H1 (cell line): Measurements from ENCODE around the gene HECTD4. TPM values are rescaled to one million over a fixed set of nuclear protein-coding genes. Genes with fewer than 3 reads are reported as not detected.

Experiments
- CTCF ChIA-PET: fragments of 300-600 bp; sonication (Branson Sonifier 250); formaldehyde crosslinking; loops from one replicate; lab custom pipeline; 2021; ENCODE audit not compliant: partially characterized antibody; lab: Charles Lee
- POLR2A ChIA-PET: fragments of 300-600 bp; sonication (Branson Sonifier 250); formaldehyde crosslinking; loops from one replicate; lab custom pipeline; 2021; ENCODE audit warnings: inconsistent platforms; ENCODE audit not compliant: partially characterized antibody; lab: Charles Lee
- DNase-seq, 2 experiments: peaks; one replicate each; pipeline versions ENCODE4 v3.0.0 to v3.0.0-alpha.2; 2010 to 2022; ENCODE audit warnings: low spot score in 2 of 2, low read depth in 1 of 2, mixed read lengths in 1 of 2
- FAIRE-seq: peaks from 2 replicates; lab custom pipeline; 2011; peaks lifted over from hg19 to GRCh38; lab: Jason Lieb, UNC
- H2AFZ ChIP-seq: 2 replicates; pipeline ENCODE4 v1.8.1; 2012; ENCODE audit warnings: low read length, inconsistent platforms
- H2AK5ac ChIP-seq: 2 replicates; pipeline ENCODE4 v1.6.1; 2013; ENCODE audit warnings: low read depth, low read length
- H2BK120ac ChIP-seq: replicated peaks from 2 replicates; pipeline ENCODE3; 2013; ENCODE audit warnings: low read depth, low read length, inconsistent platforms
- H2BK12ac ChIP-seq: 2 replicates; pipeline ENCODE4 v1.6.1; 2013; ENCODE audit warnings: low read depth, low read length
- H2BK15ac ChIP-seq: 2 replicates; pipeline ENCODE4 v1.6.1; 2013; ENCODE audit warnings: low read length
- H2BK20ac ChIP-seq: 2 replicates; pipeline ENCODE4 v1.6.1; 2013; ENCODE audit warnings: low read length
- H2BK5ac ChIP-seq: 2 replicates; pipeline ENCODE4 v1.6.1; 2013; ENCODE audit warnings: low read depth, low read length
- H3K14ac ChIP-seq: 2 replicates; pipeline ENCODE4 v1.6.1; 2013; ENCODE audit warnings: inconsistent platforms; ENCODE audit not compliant: insufficient read length
- H3K18ac ChIP-seq: 2 replicates; pipeline ENCODE4 v1.6.1; 2013; ENCODE audit warnings: low read length; ENCODE audit errors: extremely low read depth
- H3K23ac ChIP-seq: 2 replicates; pipeline ENCODE4 v1.6.1; 2013; ENCODE audit warnings: inconsistent platforms; ENCODE audit not compliant: insufficient read length
- H3K23me2 ChIP-seq: 2 replicates; pipeline ENCODE4 v1.6.1; 2013; ENCODE audit warnings: low read depth, low read length
- H3K27ac ChIP-seq: 2 replicates; pipeline ENCODE4 v1.6.1; 2011; ENCODE audit warnings: low read depth, low read length, inconsistent platforms
- H3K27me3 ChIP-seq, 4 experiments: replicated peaks in 1 of 4; 1 replicate in 1 of 4; 2 replicates in 3 of 4; pipeline versions ENCODE4 v1.6.1 to v1.8.1; 2011 to 2013; ENCODE audit warnings: low read length in 3 of 4, mild to moderate bottlenecking in 3 of 4, inconsistent platforms in 2 of 4, mixed read lengths in 2 of 4, moderate library complexity in 1 of 4; ENCODE audit not compliant: control insufficient read depth in 3 of 4, insufficient read depth in 3 of 4; ENCODE audit errors: extremely low read depth in 1 of 4
- H3K36me3 ChIP-seq, 4 experiments: 2 replicates each; pipeline versions ENCODE4 v1.6.1 to v1.8.1; 2011 to 2013; ENCODE audit warnings: mild to moderate bottlenecking in 4 of 4, low read length in 3 of 4, moderate library complexity in 2 of 4, control low read depth in 1 of 4, inconsistent platforms in 1 of 4; ENCODE audit not compliant: insufficient read depth in 4 of 4, control insufficient read depth in 2 of 4
- H3K4ac ChIP-seq: replicated peaks from 2 replicates; pipeline ENCODE3; 2013; ENCODE audit warnings: low read length, low read depth, mixed read lengths, inconsistent platforms; ENCODE audit not compliant: insufficient read length
- H3K4me1 ChIP-seq, 4 experiments: replicated peaks in 1 of 4; 1 replicate in 1 of 4; 2 replicates in 3 of 4; pipeline versions ENCODE4 v1.6.1 to v1.8.1; 2011 to 2013; ENCODE audit warnings: low read length in 3 of 4, inconsistent platforms in 2 of 4, mixed read lengths in 1 of 4; ENCODE audit not compliant: insufficient read depth in 4 of 4, control insufficient read depth in 3 of 4
- H3K4me2 ChIP-seq, 2 experiments: 2 replicates each; pipeline versions ENCODE4 v1.6.1 to v1.8.1; 2011 to 2013; ENCODE audit warnings: low read depth in 2 of 2, low read length in 2 of 2, control low read depth in 1 of 2, inconsistent platforms in 1 of 2, mild to moderate bottlenecking in 1 of 2; ENCODE audit not compliant: insufficient read depth in 1 of 2
- H3K4me3 ChIP-seq, 4 experiments: fragments of 200-600, 300-600 bp in 1 of 4; sonication (generic), shearing (Covaris generic), sonication (Bioruptor Twin) in 1 of 4; 2 replicates each; pipeline versions ENCODE4 v1.5.1 to v1.8.1; 2011 to 2016; ENCODE audit warnings: low read length in 4 of 4, low read depth in 3 of 4, control low read depth in 2 of 4, inconsistent platforms in 2 of 4, mild to moderate bottlenecking in 2 of 4, mixed read lengths in 1 of 4, moderate library complexity in 1 of 4; ENCODE audit not compliant: insufficient read depth in 2 of 4; ENCODE audit errors: extremely low read depth in 1 of 4
- H3K56ac ChIP-seq: replicated peaks from 2 replicates; pipeline ENCODE3; 2013; ENCODE audit warnings: low read depth, mild to moderate bottlenecking, mixed read lengths, low read length, inconsistent platforms; ENCODE audit not compliant: insufficient read length
- H3K79me1 ChIP-seq: 2 replicates; pipeline ENCODE4 v1.6.1; 2013; ENCODE audit warnings: low read depth, low read length, control low read depth
- H3K79me2 ChIP-seq, 2 experiments: 2 replicates each; pipeline versions ENCODE4 v1.6.1 to v1.8.1; 2012 to 2013; ENCODE audit warnings: low read length in 2 of 2, mild to moderate bottlenecking in 2 of 2, inconsistent platforms in 1 of 2; ENCODE audit not compliant: insufficient read depth in 2 of 2, control insufficient read depth in 1 of 2
- H3K9ac ChIP-seq, 4 experiments: replicated peaks in 1 of 4; 1 replicate in 1 of 4; 2 replicates in 3 of 4; pipeline versions ENCODE4 v1.6.1 to v1.8.1; 2011 to 2013; ENCODE audit warnings: low read depth in 3 of 4, low read length in 3 of 4, control low read depth in 2 of 4, mild to moderate bottlenecking in 2 of 4, moderate library complexity in 2 of 4, inconsistent platforms in 1 of 4; ENCODE audit errors: extremely low read depth in 1 of 4
- H3K9me3 ChIP-seq, 2 experiments: 2 replicates each; pipeline versions ENCODE4 v1.6.1 to v1.8.1; 2012 to 2013; ENCODE audit warnings: mild to moderate bottlenecking in 2 of 2, moderate library complexity in 2 of 2, control low read depth in 1 of 2, inconsistent platforms in 1 of 2, low read depth in 1 of 2, low read length in 1 of 2, mixed read lengths in 1 of 2; ENCODE audit not compliant: insufficient read depth in 2 of 2
- H4K20me1 ChIP-seq, 2 experiments: replicated peaks in 1 of 2; 2 replicates each; pipeline versions ENCODE3 to v1.8.1; 2011 to 2013; ENCODE audit warnings: inconsistent platforms in 2 of 2, low read length in 2 of 2, mild to moderate bottlenecking in 1 of 2; ENCODE audit not compliant: insufficient read depth in 2 of 2, control insufficient read depth in 1 of 2
- H4K5ac ChIP-seq: 2 replicates; pipeline ENCODE4 v1.6.1; 2013; ENCODE audit warnings: low read length, low read depth, mixed read lengths, inconsistent platforms; ENCODE audit not compliant: insufficient read length
- H4K8ac ChIP-seq: 2 replicates; pipeline ENCODE4 v1.8.0; 2013; ENCODE audit warnings: mild to moderate bottlenecking, moderate library complexity, low read length, inconsistent platforms; ENCODE audit not compliant: insufficient read depth; ENCODE audit errors: extremely low read depth
- H4K91ac ChIP-seq: replicated peaks from 2 replicates; pipeline ENCODE3; 2013; ENCODE audit warnings: low read length, mixed read lengths, inconsistent platforms; ENCODE audit not compliant: insufficient read length
- MAFK ChIP-seq: IDR thresholded peaks from 2 replicates; pipeline ENCODE4 v1.6.1; 2012; ENCODE audit warnings: low read depth, mild to moderate bottlenecking, improper control_type of control experiment, low read length
- POLR2A ChIP-seq, 2 experiments: IDR thresholded peaks; 1 replicate in 1 of 2; 2 replicates in 1 of 2; pipeline ENCODE4 v1.6.1; 2011; ENCODE audit warnings: low read depth in 2 of 2, low read length in 2 of 2, mild to moderate bottlenecking in 2 of 2; ENCODE audit errors: control extremely low read depth in 1 of 2
- TCF12 ChIP-seq: IDR thresholded peaks from 2 replicates; pipeline ENCODE4 v1.6.1; 2011; ENCODE audit warnings: low read depth, mild to moderate bottlenecking, low read length
- WGBS, 2 experiments: shearing (Covaris generic) in 1 of 2; methylation state at CpG; one replicate each; pipeline versions ENCODE4 v1.1.6 to v1.1.7; 2013 to 2015; ENCODE audit warnings: low lambda C conversion rate in 2 of 2, mixed read lengths in 2 of 2, inconsistent platforms in 1 of 2, low coverage in 1 of 2, missing lambda C conversion rate in 1 of 2; ENCODE audit not compliant: insufficient replicate concordance in 2 of 2, insufficient coverage in 1 of 2, insufficient read length in 1 of 2; ENCODE audit errors: extremely low coverage in 1 of 2, missing lambda C conversion rate in 1 of 2; 5-methylcytosine and 5-hydroxymethylcytosine counted together
- polyA plus RNA-seq, 7 experiments: library from polyadenylated mRNA; depleted of rRNA in 3 of 7; stranded (reverse) in 5 of 7; unstranded in 2 of 7; fragments of >200 nt in 5 of 7; fragments of 200-250 nt in 2 of 7; gene quantifications; 1 replicate in 5 of 7; 2 replicates in 1 of 7; 4 replicates in 1 of 7; pipeline versions ENCODE4 v1.2.1 to v1.2.3, GENCODE V29; 2011 to 2013; ENCODE audit warnings: missing spikeins in 2 of 7, mixed read lengths in 2 of 7
- total RNA-seq: library from RNA; stranded (reverse); fragmentation: NEBNext Ultra II Directional; extraction: Animal tissue kit (Norgen Biotek cat#: 25700); gene quantifications from 2 replicates; pipeline ENCODE4 v1.2.1, GENCODE V29; 2021

HECTD4 gene
- total and polyA plus RNA-seq, 2 of the 8 experiments (the other 6 are each of a cell fraction or from before 2014, with no cell fraction given) = 6.5 to 33.7 TPM

- POLR2A ChIA-PET = interaction anchor here (0.6 to 1.6 kb wide), 2 partner anchors 20 to 220 kb away, joined by 3 to 4 read pairs; no protein-coding TSS in a partner anchor
- H3K27ac ChIP-seq = no peak overlapping the region
- H3K4me2 ChIP-seq = no peak overlapping the region
- no peak overlapping the region; the same call in 1 of the 2 replicates for H4K8ac ChIP-seq
- no peaks in the 10 kb centered on the region for H3K27me3 ChIP-seq
- H4K91ac ChIP-seq = no peak overlapping the region
- TF ChIP-seq MAFK = no peak
- no peak for TF ChIP-seq POLR2A (IDR thresholded peaks at IDR 0.05; ENCODE audit: control extremely low read depth in 1 of 2, low read depth in 2 of 2, low read length in 2 of 2)
- no peak for TF ChIP-seq TCF12
- H2AFZ ChIP-seq = no peak overlapping the region
- H3K18ac ChIP-seq = no peak overlapping the region
- FAIRE-seq = no peak
- no peak overlapping the region for H4K5ac ChIP-seq
- H3K23me2 ChIP-seq = 0 out of 2 replicates have a peak, but pooled peaks cover 2% of the 10 kb centered on the region
- no peaks in the 10 kb centered on the region for H3K9me3 ChIP-seq
- H4K20me1 ChIP-seq = no peaks in the 10 kb centered on the region
- H3K79me2 ChIP-seq = no peaks in the 10 kb centered on the region
- peaks cover 9 to 22% (median 12%) of the 10 kb centered on the region in 4 experiments; a peak in 6 of 7 replicates for H3K4me1 ChIP-seq
- no peak overlapping the region for H3K23ac ChIP-seq
- no peak overlapping the region for H2BK12ac ChIP-seq
- no peak overlapping the region for H3K4me3 ChIP-seq
- H3K14ac ChIP-seq = no peak overlapping the region
- H2BK120ac ChIP-seq = no peak overlapping the region
- no peak overlapping the region for H3K4ac ChIP-seq
- H3K36me3 ChIP-seq = peaks cover 0 to 13% (median 4%) of the 10 kb centered on the region in 4 experiments; a peak in 4 of 8 replicates
- no peaks in the 10 kb centered on the region for H3K79me1 ChIP-seq
- H2BK5ac ChIP-seq = no peak overlapping the region
- DNase-seq = no peak
- no peak overlapping the region for H3K9ac ChIP-seq
- CTCF ChIA-PET = interaction anchor here (0.8 to 7.4 kb wide), 3 partner anchors 12 to 1293 kb away, joined by 3 to 43 read pairs (median 3); no protein-coding TSS in a partner anchor
- H2BK15ac ChIP-seq = no peak overlapping the region
- no peak overlapping the region for H3K56ac ChIP-seq
- no peak overlapping the region for H2BK20ac ChIP-seq
- H2AK5ac ChIP-seq = no peak overlapping the region
- 95% methylated on average over 25 of the region's 26 CpGs; no CpG with 5 or more reads in 1 of the 2 experiments for WGBS, 2 experiments
Observed at GRCh38 chr12:112185093-112185923, 196.9 kb downstream of the HECTD4 start.
